Stomach (tissue), 4 donors: ENCODE data around the gene M6PR.

Source experiments
- CTCF ChIP-seq, 7 experiments: fragments of 450-650 bp in 4 of 7; fragments of 200-600 bp in 3 of 7; sonication (generic) in 3 of 7; IDR thresholded peaks; one replicate each; pipeline ENCODE4 v1.5.1; 2016 to 2019; ENCODE audit warnings: antibody characterized with exemption in 7 of 7, control low read depth in 2 of 7, mild to moderate bottlenecking in 1 of 7
- EP300 ChIP-seq: sonication (generic); formaldehyde crosslinking; IDR thresholded peaks from one replicate; pipeline ENCODE4 v1.6.1; 2017; ENCODE audit warnings: antibody characterized with exemption
- POLR2AphosphoS5 ChIP-seq, 3 donors: sonication (generic); formaldehyde crosslinking; IDR thresholded peaks; one replicate each; pipeline ENCODE4 v1.6.1; 2016; ENCODE audit warnings: antibody characterized with exemption in 3 of 3

- TF ChIP-seq EP300 (no peak), CTCF (IDR thresholded peaks at IDR 0.05) (no peak), POLR2AphosphoS5 (IDR thresholded peaks at IDR 0.05) (no peak)
These were observed 5.8 kb downstream of the M6PR start for GRCh38 chr12:8943565-8944186.
